ENCODE results near the gene ELMO2. TPM values are rescaled to one million over a fixed set of nuclear protein-coding genes. Genes with fewer than 3 reads are reported as not detected.
"Not testable (repeated sequence)": the region's sequence is repeated elsewhere in the genome, so short reads cannot be mapped to it uniquely, and the experiment has no call there.

ELMO2 gene
- total RNA-seq, 6 experiments from 2014 or later = 14.9 to 22.9 (median 17.4) TPM

- peaks cover 0 to 14% (median 7%) of the 10 kb centered on the region in 4 donors for H3K4me1 ChIP-seq
- peaks cover 0 to 34% (median 9%) of the 10 kb centered on the region in 4 donors for H3K36me3 ChIP-seq
- ATAC-seq (peak in 2 of 4 donors; percentile 15 to 31), DNase-seq (no peak)
- no peak overlapping the region for H3K4me3 ChIP-seq
- WGBS (ENCODE audit: insufficient coverage, low coverage, low lambda C conversion rate, missing lambda C conversion rate) = 72% methylated on average over 8 of the region's 11 CpGs
- TF ChIP-seq CTCF (IDR thresholded peaks at IDR 0.05) = no peak
- intact Hi-C loops (cut with DNase I) = no loop called here
- H3K9me3 ChIP-seq = no peaks in the 10 kb centered on the region
- no peak overlapping the region for H3K27ac ChIP-seq
- H3K27me3 ChIP-seq = no peaks in the 10 kb centered on the region
These were observed 11.3 kb downstream of the ELMO2 start for GRCh38 chr20:46394872-46395760.

GRCh38 chr20:46393967-46394366 is 12.4 kb downstream of the ELMO2 start:
- WGBS (ENCODE audit: insufficient coverage, low coverage, low lambda C conversion rate, missing lambda C conversion rate) = no CpG with 5 or more reads among the region's 6 CpGs
- no peaks in the 10 kb centered on the region for H3K9me3 ChIP-seq
- ATAC-seq (no peak), DNase-seq (no peak)
- H3K27ac ChIP-seq = no peak overlapping the region
- no peak for TF ChIP-seq CTCF (IDR thresholded peaks at IDR 0.05)
- no peak overlapping the region for H3K4me3 ChIP-seq
- H3K27me3 ChIP-seq = no peaks in the 10 kb centered on the region
- H3K4me1 ChIP-seq = peaks cover 0 to 3% (median 0%) of the 10 kb centered on the region in 4 donors
- peaks cover 0 to 39% (median 9%) of the 10 kb centered on the region in 4 donors for H3K36me3 ChIP-seq
- intact Hi-C loops (cut with DNase I) = no loop called here

GRCh38 chr20:46388937-46389336 is 17.5 kb downstream of the ELMO2 start:
- Histone ChIP-seq H3K27ac (no peak overlapping the region), H3K9me3 (no peaks in the 10 kb centered on the region), H3K4me3 (no peak overlapping the region), H3K27me3 (no peaks in the 10 kb centered on the region), H3K4me1 (no peaks in the 10 kb centered on the region), H3K36me3 (peaks cover 0 to 82% (median 19%) of the 10 kb centered on the region in 4 donors)
- intact Hi-C loops (cut with DNase I) = no loop called here
- DNase-seq (no peak), ATAC-seq (no peak)
- TF ChIP-seq CTCF (IDR thresholded peaks at IDR 0.05) (no peak), POLR2A (IDR thresholded peaks at IDR 0.05) (no peak)
- WGBS (ENCODE audit: insufficient coverage, low coverage, low lambda C conversion rate, missing lambda C conversion rate) = 90% methylated on average over 8 of the region's 10 CpGs

- H3K36me3 ChIP-seq = peaks cover 0 to 81% (median 22%) of the 10 kb centered on the region in 4 donors
- ATAC-seq = no peak
- no peaks in the 10 kb centered on the region for H3K9me3 ChIP-seq
- TF ChIP-seq CTCF (IDR thresholded peaks at IDR 0.05) (no peak), POLR2A (IDR thresholded peaks at IDR 0.05) (no peak)
- no peaks in the 10 kb centered on the region for H3K4me1 ChIP-seq
- intact Hi-C loops (cut with DNase I) = no loop called here
- no peak overlapping the region for H3K4me3 ChIP-seq
- H3K27me3 ChIP-seq = no peaks in the 10 kb centered on the region
- H3K27ac ChIP-seq = no peak overlapping the region
- no peak for DNase-seq
- WGBS (ENCODE audit: insufficient coverage, low coverage, low lambda C conversion rate, missing lambda C conversion rate) = 88% methylated on average over 4 of the region's 5 CpGs
These were observed 18.1 kb downstream of the ELMO2 start for GRCh38 chr20:46388201-46388836.

- ATAC-seq; DNase-seq; H3K27ac ChIP-seq; H3K9me3 ChIP-seq; intact Hi-C loops (cut with DNase I); H3K27me3 ChIP-seq; H3K4me1 ChIP-seq; H3K4me3 ChIP-seq: not testable (repeated sequence)
- peaks cover 0 to 81% (median 21%) of the 10 kb centered on the region in 4 donors for H3K36me3 ChIP-seq
- 85% methylated on average over 3 of the region's 3 CpGs for WGBS (ENCODE audit: insufficient coverage, low coverage, low lambda C conversion rate, missing lambda C conversion rate)
These were observed 19.4 kb downstream of the ELMO2 start for GRCh38 chr20:46387054-46387453.
